Neutrophil (primary cell): ENCODE measurements around the gene CD63.

ENCODE experiments used
- H3K27ac ChIP-seq: fragments of 200-600 bp; sonication (generic); 2 replicates; pipeline ENCODE4 v1.5.1; 2016; ENCODE audit warnings: mild to moderate bottlenecking, moderate library complexity
- H3K27me3 ChIP-seq: fragments of 200-600 bp; sonication (generic); 2 replicates; pipeline ENCODE4 v1.6.0; 2016; ENCODE audit warnings: mild to moderate bottlenecking
- H3K36me3 ChIP-seq: fragments of 200-600 bp; sonication (generic); 2 replicates; pipeline ENCODE4 v1.5.1; 2017
- H3K4me1 ChIP-seq, 2 experiments: fragments of 200-600 bp in 1 of 2; sonication (generic) in 1 of 2; 1 replicate in 1 of 2; 2 replicates in 1 of 2; pipeline versions ENCODE4 v1.5.1 to v1.6.1; 2013 to 2016; ENCODE audit warnings: low read depth in 1 of 2, low read length in 1 of 2, mild to moderate bottlenecking in 1 of 2, moderate library complexity in 1 of 2; ENCODE audit not compliant: control insufficient read depth in 1 of 2, insufficient read depth in 1 of 2
- H3K4me3 ChIP-seq, 2 experiments: fragments of 200-600 bp in 1 of 2; sonication (generic) in 1 of 2; 1 replicate in 1 of 2; 2 replicates in 1 of 2; pipeline ENCODE4 v1.5.1; 2013 to 2016; ENCODE audit warnings: low read depth in 1 of 2, low read length in 1 of 2, mild to moderate bottlenecking in 1 of 2, moderate library complexity in 1 of 2
- H3K9me3 ChIP-seq: fragments of 200-600 bp; sonication (generic); 2 replicates; pipeline ENCODE4 v1.5.1; 2016
- CTCF ChIP-seq: fragments of 200-600 bp; sonication (generic); IDR thresholded peaks from 2 replicates; pipeline ENCODE4 v1.5.1; 2016; ENCODE audit warnings: antibody characterized with exemption

Gene CD63

DNA sequence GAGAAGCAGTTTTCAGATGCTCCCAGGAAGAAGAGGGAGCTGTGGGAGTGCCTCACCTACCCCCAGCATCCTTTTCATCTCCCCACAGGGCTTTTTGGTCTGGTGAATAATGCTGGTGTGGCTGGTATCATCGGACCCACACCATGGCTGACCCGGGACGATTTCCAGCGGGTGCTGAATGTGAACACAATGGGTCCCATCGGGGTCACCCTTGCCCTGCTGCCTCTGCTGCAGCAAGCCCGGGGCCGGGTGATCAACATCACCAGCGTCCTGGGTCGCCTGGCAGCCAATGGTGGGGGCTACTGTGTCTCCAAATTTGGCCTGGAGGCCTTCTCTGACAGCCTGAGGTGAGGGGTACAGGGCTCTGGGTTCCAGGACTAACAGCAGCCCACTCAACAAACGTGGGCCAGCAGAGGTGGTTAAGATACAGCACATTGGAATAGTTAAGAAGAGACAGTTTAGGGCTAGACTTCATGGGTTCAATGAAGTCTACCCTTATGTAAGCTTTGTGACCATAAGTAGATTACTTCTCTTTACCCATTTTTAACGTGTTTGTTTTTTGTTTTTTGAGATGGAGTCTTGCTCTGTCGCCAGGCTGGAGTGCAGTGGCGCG is 7.1 kb downstream of the CD63 start:
- Histone ChIP-seq H3K27me3 (no peaks in the 10 kb centered on the region), H3K36me3 (peaks cover 83% of the 10 kb centered on the region), H3K4me3 (no peak overlapping the region), H3K27ac (peak overlapping the region; percentile 55), H3K4me1 (peaks cover 54 to 65% of the 10 kb centered on the region in 2 experiments), H3K9me3 (no peaks in the 10 kb centered on the region)
- no peak for TF ChIP-seq CTCF

GRCh38 chr12:55720894-55721444 is 7.8 kb downstream of the CD63 start:
- no peak for TF ChIP-seq CTCF
- Histone ChIP-seq H3K27me3 (no peaks in the 10 kb centered on the region), H3K9me3 (no peaks in the 10 kb centered on the region), H3K36me3 (peaks cover 76% of the 10 kb centered on the region), H3K27ac (peak overlapping the region; percentile 55), H3K4me1 (peaks cover 56 to 63% of the 10 kb centered on the region in 2 experiments), H3K4me3 (no peak overlapping the region)

- Histone ChIP-seq H3K9me3 (no peaks in the 10 kb centered on the region), H3K4me3 (no peak within 1 kb of the TSS), H3K4me1 (peaks cover 63 to 66% of the 10 kb centered on the region in 2 experiments), H3K27ac (peak within 1 kb of the TSS; percentile 55), H3K36me3 (peaks cover 68% of the 10 kb centered on the region), H3K27me3 (no peaks in the 10 kb centered on the region)
- TF ChIP-seq CTCF, result no peak
Measured at GRCh38 chr12:55720071-55720564, 8.7 kb downstream of the CD63 start, which contains the start of gene RDH5. Gene RDH5, plus strand, starts transcription at chr12:55720393. Its CDS starts 792 bp downstream, at chr12:55721185.

DNA sequence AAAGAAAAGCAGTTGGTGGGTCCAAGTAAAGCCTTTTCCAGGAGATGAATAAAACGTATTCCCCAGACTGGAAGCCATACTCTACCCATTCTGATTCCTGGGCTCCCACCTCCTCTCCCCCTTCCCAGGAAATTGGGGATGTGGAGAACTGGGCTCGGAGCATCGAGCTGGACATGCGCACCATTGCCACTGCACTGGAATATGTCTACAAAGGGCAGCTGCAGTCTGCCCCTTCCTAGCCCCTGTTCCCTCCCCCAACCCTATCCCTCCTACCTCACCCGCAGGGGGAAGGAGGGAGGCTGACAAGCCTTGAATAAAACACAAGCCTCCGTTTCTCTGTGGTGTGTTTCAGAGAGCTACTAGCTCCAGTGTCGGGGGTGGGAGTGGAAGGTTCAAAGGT is 9.4 kb downstream of the CD63 start:
- no peak overlapping the region for H3K27ac ChIP-seq

GRCh38 chr12:55718624-55719275 is 10.1 kb downstream of the CD63 start:
- H3K36me3 ChIP-seq, result peaks cover 54% of the 10 kb centered on the region
- H3K27me3 ChIP-seq, result no peaks in the 10 kb centered on the region
- peaks cover 51 to 58% of the 10 kb centered on the region in 2 experiments for H3K4me1 ChIP-seq
- H3K9me3 ChIP-seq, result no peaks in the 10 kb centered on the region
- H3K27ac ChIP-seq, result no peak overlapping the region
- no peak for TF ChIP-seq CTCF
- no peak overlapping the region for H3K4me3 ChIP-seq

More for the DNA sequence above, 9.4 kb downstream of the CD63 start:
- Histone ChIP-seq H3K36me3 (peaks cover 60% of the 10 kb centered on the region), H3K27me3 (no peaks in the 10 kb centered on the region), H3K4me3 (no peak overlapping the region), H3K9me3 (no peaks in the 10 kb centered on the region), H3K4me1 (peaks cover 56 to 60% of the 10 kb centered on the region in 2 experiments)
- TF ChIP-seq CTCF, result no peak
